Spleen (tissue), 7 donors: Measurements from ENCODE around the gene CILP.

Experiments used
- POLR2A ChIP-seq, 3 donors: fragments of 450-650 bp; IDR thresholded peaks; one replicate each; pipeline ENCODE4 v1.5.1; 2017; ENCODE audit warnings: antibody characterized with exemption in 3 of 3, mild to moderate bottlenecking in 1 of 3
- POLR2AphosphoS5 ChIP-seq, 3 donors: sonication (generic); formaldehyde crosslinking; IDR thresholded peaks; one replicate each; pipeline ENCODE4 v1.5.1; 2017; ENCODE audit warnings: antibody characterized with exemption in 3 of 3
- TF ChIP-seq, protein P1 (sequence below), 11 experiments: fragments of 200-600 bp in 7 of 11; fragments of 450-650 bp in 4 of 11; sonication (generic) in 4 of 11; IDR thresholded peaks in 8 of 11; conservative IDR thresholded peaks in 3 of 11; 1 replicate in 7 of 11; 2 replicates in 4 of 11; pipeline versions ENCODE4 v1.4.0 to v1.8.0; 2016 to 2021; ENCODE audit warnings: antibody characterized with exemption in 11 of 11, inconsistent platforms in 4 of 11, mild to moderate bottlenecking in 1 of 11
- donor health status: DM: no; HTN: no; CAD: no; lungs with moderate emphysema.
- donor health status: DM: no; HTN: no; CAD: no.
- donor health status: DM: no; HTN: no; CAD: no.

DNA sequence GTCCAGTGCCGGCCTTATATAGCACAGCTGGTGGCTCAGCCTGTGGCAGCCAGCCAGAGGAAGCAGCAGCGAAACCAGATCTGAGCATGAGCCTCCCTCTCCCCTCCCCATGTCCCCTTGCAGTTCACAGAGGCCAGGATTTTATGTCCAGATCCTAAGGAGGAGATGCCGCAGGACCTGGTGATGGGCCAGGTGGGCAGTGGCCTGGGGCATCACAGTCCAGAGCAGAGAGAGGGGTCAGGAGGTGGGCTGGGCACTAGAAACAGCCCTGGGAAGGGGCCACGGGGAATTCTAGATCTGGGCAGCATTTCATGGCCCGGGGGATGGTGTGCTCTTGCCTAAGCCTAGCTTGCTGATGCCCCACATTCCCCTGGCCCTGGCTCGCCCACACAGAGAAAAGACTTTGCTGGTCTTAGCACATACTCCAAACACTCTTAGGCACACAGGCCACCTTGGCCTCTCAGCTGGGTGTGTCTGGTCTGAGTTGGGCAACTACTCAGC, 259 bp upstream of the CILP start:
- TF ChIP-seq, protein P1, sequence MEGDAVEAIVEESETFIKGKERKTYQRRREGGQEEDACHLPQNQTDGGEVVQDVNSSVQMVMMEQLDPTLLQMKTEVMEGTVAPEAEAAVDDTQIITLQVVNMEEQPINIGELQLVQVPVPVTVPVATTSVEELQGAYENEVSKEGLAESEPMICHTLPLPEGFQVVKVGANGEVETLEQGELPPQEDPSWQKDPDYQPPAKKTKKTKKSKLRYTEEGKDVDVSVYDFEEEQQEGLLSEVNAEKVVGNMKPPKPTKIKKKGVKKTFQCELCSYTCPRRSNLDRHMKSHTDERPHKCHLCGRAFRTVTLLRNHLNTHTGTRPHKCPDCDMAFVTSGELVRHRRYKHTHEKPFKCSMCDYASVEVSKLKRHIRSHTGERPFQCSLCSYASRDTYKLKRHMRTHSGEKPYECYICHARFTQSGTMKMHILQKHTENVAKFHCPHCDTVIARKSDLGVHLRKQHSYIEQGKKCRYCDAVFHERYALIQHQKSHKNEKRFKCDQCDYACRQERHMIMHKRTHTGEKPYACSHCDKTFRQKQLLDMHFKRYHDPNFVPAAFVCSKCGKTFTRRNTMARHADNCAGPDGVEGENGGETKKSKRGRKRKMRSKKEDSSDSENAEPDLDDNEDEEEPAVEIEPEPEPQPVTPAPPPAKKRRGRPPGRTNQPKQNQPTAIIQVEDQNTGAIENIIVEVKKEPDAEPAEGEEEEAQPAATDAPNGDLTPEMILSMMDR (IDR thresholded peaks at IDR 0.05 in 8 of 11, conservative IDR thresholded peaks at IDR 0.05 in 3 of 11) = no peak
- TF ChIP-seq POLR2AphosphoS5 (IDR thresholded peaks at IDR 0.05) (no peak), POLR2A (IDR thresholded peaks at IDR 0.05) (no peak)
